ENCODE measurements around the gene ODAD2. TPM values are rescaled to one million over a fixed set of nuclear protein-coding genes. Genes with fewer than 3 reads are reported as not detected.

ODAD2 gene
- total and polyA plus RNA-seq, 8 donors, result 0.29 to 9.3 (median 4.6) TPM

- intact Hi-C loops (cut with DNase I), result no loop called here
- Histone ChIP-seq H3K27ac (no peak overlapping the region), H3K27me3 (no peaks in the 10 kb centered on the region), H3K36me3 (no peaks in the 10 kb centered on the region), H3K4me1 (no peaks in the 10 kb centered on the region), H3K4me3 (no peak overlapping the region), H3K9me3 (no peaks in the 10 kb centered on the region)
- TF ChIP-seq, protein P1, sequence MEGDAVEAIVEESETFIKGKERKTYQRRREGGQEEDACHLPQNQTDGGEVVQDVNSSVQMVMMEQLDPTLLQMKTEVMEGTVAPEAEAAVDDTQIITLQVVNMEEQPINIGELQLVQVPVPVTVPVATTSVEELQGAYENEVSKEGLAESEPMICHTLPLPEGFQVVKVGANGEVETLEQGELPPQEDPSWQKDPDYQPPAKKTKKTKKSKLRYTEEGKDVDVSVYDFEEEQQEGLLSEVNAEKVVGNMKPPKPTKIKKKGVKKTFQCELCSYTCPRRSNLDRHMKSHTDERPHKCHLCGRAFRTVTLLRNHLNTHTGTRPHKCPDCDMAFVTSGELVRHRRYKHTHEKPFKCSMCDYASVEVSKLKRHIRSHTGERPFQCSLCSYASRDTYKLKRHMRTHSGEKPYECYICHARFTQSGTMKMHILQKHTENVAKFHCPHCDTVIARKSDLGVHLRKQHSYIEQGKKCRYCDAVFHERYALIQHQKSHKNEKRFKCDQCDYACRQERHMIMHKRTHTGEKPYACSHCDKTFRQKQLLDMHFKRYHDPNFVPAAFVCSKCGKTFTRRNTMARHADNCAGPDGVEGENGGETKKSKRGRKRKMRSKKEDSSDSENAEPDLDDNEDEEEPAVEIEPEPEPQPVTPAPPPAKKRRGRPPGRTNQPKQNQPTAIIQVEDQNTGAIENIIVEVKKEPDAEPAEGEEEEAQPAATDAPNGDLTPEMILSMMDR (IDR thresholded peaks at IDR 0.05), result no peak
- ATAC-seq (no peak), DNase-seq (no peak)
These were observed 160.0 kb downstream of the ODAD2 start for GRCh38 chr10:27838901-27839300.

DNA sequence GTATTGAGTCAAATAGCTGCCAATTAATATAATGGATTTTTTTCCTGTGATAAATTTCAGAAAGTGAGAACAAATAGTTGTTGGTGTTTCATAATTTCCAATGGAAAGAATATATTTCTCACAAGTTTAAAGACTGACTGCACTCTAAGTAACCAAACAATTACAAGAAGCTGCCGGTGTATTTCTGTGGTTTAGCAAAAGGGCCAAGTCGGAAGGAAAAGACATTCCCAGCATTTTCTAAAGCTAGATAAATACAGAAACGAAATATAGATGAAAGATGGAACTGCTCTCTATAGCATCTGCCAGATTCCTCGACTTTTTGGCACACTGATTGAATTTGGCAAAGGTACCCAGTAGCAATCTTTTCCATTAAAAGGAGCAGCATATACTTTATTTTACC lies 160.5 kb downstream of the ODAD2 start:
- Histone ChIP-seq H3K9me3 (no peaks in the 10 kb centered on the region), H3K27me3 (no peaks in the 10 kb centered on the region), H3K4me3 (no peak overlapping the region), H3K27ac (no peak overlapping the region), H3K36me3 (no peaks in the 10 kb centered on the region), H3K4me1 (no peaks in the 10 kb centered on the region)
- no peak for ATAC-seq
- DNase-seq, result peak in 1 of 4 donors; percentile 14
- intact Hi-C loops (cut with DNase I), result no loop called here
- TF ChIP-seq, protein P1 (IDR thresholded peaks at IDR 0.05), result no peak

DNA sequence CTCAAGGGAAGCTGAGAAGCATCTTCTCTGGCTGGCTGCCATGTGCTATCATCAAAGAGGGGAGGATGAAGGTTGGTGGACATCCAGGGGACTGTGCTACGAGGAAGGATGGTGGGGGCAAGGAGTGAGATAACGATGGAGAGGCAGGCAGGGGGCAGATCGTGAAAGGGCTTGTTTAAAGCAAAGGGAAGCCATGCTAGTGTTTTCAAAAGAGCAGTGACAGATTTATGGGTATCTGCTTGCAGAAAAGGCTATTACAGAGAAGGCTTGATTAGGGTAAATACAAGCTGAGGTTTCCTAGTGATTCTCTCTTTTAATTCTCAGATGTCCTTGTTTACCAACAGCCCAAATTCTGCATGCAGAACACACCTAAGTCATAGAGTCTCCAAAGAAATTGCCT lies 164.4 kb downstream of the ODAD2 start:
- H3K36me3 ChIP-seq, result no peaks in the 10 kb centered on the region
- H3K9me3 ChIP-seq, result no peaks in the 10 kb centered on the region
- intact Hi-C loops (cut with DNase I), result no loop called here
- no peak overlapping the region for H3K4me3 ChIP-seq
- H3K4me1 ChIP-seq, result no peaks in the 10 kb centered on the region
- no peaks in the 10 kb centered on the region for H3K27me3 ChIP-seq
- ATAC-seq (no peak), DNase-seq (no peak)
- H3K27ac ChIP-seq, result no peak overlapping the region
- TF ChIP-seq, protein P1 (IDR thresholded peaks at IDR 0.05), result no peak

- no peak overlapping the region for H3K27ac ChIP-seq
- intact Hi-C loops (cut with DNase I), result no loop called here
- no peaks in the 10 kb centered on the region for H3K4me1 ChIP-seq
- H3K9me3 ChIP-seq, result no peaks in the 10 kb centered on the region
- H3K27me3 ChIP-seq, result no peaks in the 10 kb centered on the region
- no peaks in the 10 kb centered on the region for H3K36me3 ChIP-seq
- H3K4me3 ChIP-seq, result no peak overlapping the region
- TF ChIP-seq, protein P1 (IDR thresholded peaks at IDR 0.05), result no peak
- DNase-seq (no peak), ATAC-seq (no peak)
These were observed 165.1 kb downstream of the ODAD2 start for GRCh38 chr10:27833792-27834191.

- no peak for ATAC-seq
- H3K27me3 ChIP-seq, result no peaks in the 10 kb centered on the region
- no peak overlapping the region for H3K27ac ChIP-seq
- intact Hi-C loops (cut with DNase I), result no loop called here
- no peaks in the 10 kb centered on the region for H3K4me1 ChIP-seq
- H3K4me3 ChIP-seq, result no peak overlapping the region
- no peaks in the 10 kb centered on the region for H3K36me3 ChIP-seq
- H3K9me3 ChIP-seq, result no peaks in the 10 kb centered on the region
- DNase-seq, result no peak
- TF ChIP-seq, protein P1 (IDR thresholded peaks at IDR 0.05), result no peak
These were observed 166.1 kb downstream of the ODAD2 start for GRCh38 chr10:27832826-27833225.
